Panc1 (cell line): ENCODE measurements around the gene MT1E. TPM values are rescaled to one million over a fixed set of nuclear protein-coding genes. Genes with fewer than 3 reads are reported as not detected.

ENCODE experiments used
- ATAC-seq: fragments of 200-7000 bp; cut with Tn5 transposase; 2 replicates; pipeline ENCODE4 v1.9.1; 2020; ENCODE audit warnings: mild to moderate bottlenecking, moderate library complexity
- BruUV-seq: library from RNA; stranded (reverse); fragments of 400-500 nt; replicated peaks from 2 replicates; lab custom pipeline; 2021; lab: Mats Ljungman, UMichigan
- CTCF ChIA-PET: fragments of 300-600 bp; sonication (Branson Sonifier 250); formaldehyde crosslinking; loops from one replicate; lab custom pipeline; 2022; ENCODE audit warnings: antibody characterized with exemption; lab: Charles Lee
- POLR2A ChIA-PET: fragments of 300-600 bp; sonication (Branson Sonifier 250); formaldehyde crosslinking; loops from one replicate; lab custom pipeline; 2022; ENCODE audit warnings: antibody characterized with exemption; lab: Charles Lee
- DNase-seq: peaks from one replicate; pipeline ENCODE4 v3.0.0-alpha.2; 2010; ENCODE audit warnings: low read depth, low spot score
- H3K27ac ChIP-seq: 2 replicates; pipeline ENCODE4 v1.5.1; 2011; ENCODE audit warnings: mild to moderate bottlenecking, low read length, inconsistent platforms
- H3K27me3 ChIP-seq: fragments of 200-500 bp; sonication (Bioruptor generic); 2 replicates; pipeline ENCODE4 v1.6.0; 2014; ENCODE audit warnings: low read length, inconsistent platforms; ENCODE audit not compliant: control insufficient read depth, insufficient read depth
- H3K36me3 ChIP-seq: fragments of 200-500 bp; sonication (Bioruptor generic); 2 replicates; pipeline ENCODE4 v1.5.1; 2014; ENCODE audit warnings: inconsistent platforms, mild to moderate bottlenecking, low read length, moderate library complexity; ENCODE audit not compliant: control insufficient read depth, insufficient read depth
- H3K4me1 ChIP-seq: 2 replicates; pipeline ENCODE4 v1.5.1; 2011; ENCODE audit warnings: inconsistent platforms, mild to moderate bottlenecking, low read length, moderate library complexity; ENCODE audit not compliant: control insufficient read depth, insufficient read depth
- H3K4me3 ChIP-seq, 2 experiments: 2 replicates each; pipeline ENCODE4 v1.5.1; 2011 to 2012; ENCODE audit warnings: low read depth in 2 of 2, low read length in 2 of 2, mild to moderate bottlenecking in 2 of 2, inconsistent platforms in 1 of 2, moderate library complexity in 1 of 2
- H3K9me3 ChIP-seq: fragments of 200-500 bp; sonication (Bioruptor generic); 2 replicates; pipeline ENCODE4 v1.5.1; 2014; ENCODE audit warnings: low read depth, mild to moderate bottlenecking, inconsistent platforms, low read length, moderate library complexity; ENCODE audit not compliant: control insufficient read depth, insufficient read depth
- CTCF ChIP-seq: fragments of 450-650 bp; IDR thresholded peaks from 2 replicates; pipeline ENCODE4 v1.5.1; 2017; ENCODE audit warnings: mild to moderate bottlenecking
- POLR2AphosphoS5 ChIP-seq: IDR thresholded peaks from 2 replicates; pipeline ENCODE4 v1.6.1; 2012; ENCODE audit warnings: mild to moderate bottlenecking, low read depth, low read length, moderate library complexity
- SIN3A ChIP-seq: IDR thresholded peaks from 2 replicates; pipeline ENCODE4 v1.6.1; 2012; ENCODE audit warnings: low read depth, mild to moderate bottlenecking, low read length, moderate library complexity, borderline replicate concordance; ENCODE audit not compliant: insufficient read depth
- TCF7L2 ChIP-seq: IDR thresholded peaks from 2 replicates; pipeline ENCODE4 v1.6.1; 2011; ENCODE audit warnings: mild to moderate bottlenecking, low read depth, low read length, inconsistent platforms
- in situ Hi-C: cut with HindIII; loops from 2 replicates; pipeline ENCODE4 v1.10.0; 2016; ENCODE audit warnings: low sequenced_read_pairs, low pct_unique_long_range_greater_than_20kb
- intact Hi-C: fragments of 100-400 bp; cut with micrococcal nuclease; formaldehyde crosslinking; loops from one replicate; pipeline ENCODE4 v1.10.0; 2022; ENCODE audit not compliant: unreplicated experiment
- total RNA-seq: library from RNA; stranded (reverse); gene quantifications from one replicate; pipeline ENCODE4 v1.2.1, GENCODE V29; 2021; ENCODE audit not compliant: unreplicated experiment
- TF ChIP-seq, protein P1 (sequence below), 2 experiments: IDR thresholded peaks; 2 replicates each; pipeline ENCODE4 v1.6.1; 2011 to 2012; ENCODE audit warnings: low read depth in 2 of 2, control low read depth in 1 of 2, low read length in 1 of 2, mild to moderate bottlenecking in 1 of 2, moderate library complexity in 1 of 2; ENCODE audit not compliant: insufficient read depth in 1 of 2

The MT1E gene
- total RNA-seq, 1 experiment from 2014 or later, result 170 TPM

GRCh38 chr16:56623637-56624036 lies 1.9 kb upstream of the MT1E start:
- Histone ChIP-seq H3K27ac (no peak overlapping the region; the same call in 1 of the 2 replicates), H3K9me3 (no peaks in the 10 kb centered on the region), H3K4me3 (no peak overlapping the region), H3K4me1 (peaks cover 17% of the 10 kb centered on the region), H3K36me3 (no peaks in the 10 kb centered on the region; the same call in 1 of the 2 replicates), H3K27me3 (no peaks in the 10 kb centered on the region)
- CTCF ChIA-PET, result interaction anchor here (0.7 to 0.9 kb wide), 2 partner anchors 20 to 29 kb away, joined by 4 to 5 read pairs; no protein-coding TSS in a partner anchor
- intact Hi-C loops (no loop called here), in situ Hi-C loops (no loop called here)
- TSS peak; percentile 60 for BruUV-seq
- TF ChIP-seq, protein P1, sequence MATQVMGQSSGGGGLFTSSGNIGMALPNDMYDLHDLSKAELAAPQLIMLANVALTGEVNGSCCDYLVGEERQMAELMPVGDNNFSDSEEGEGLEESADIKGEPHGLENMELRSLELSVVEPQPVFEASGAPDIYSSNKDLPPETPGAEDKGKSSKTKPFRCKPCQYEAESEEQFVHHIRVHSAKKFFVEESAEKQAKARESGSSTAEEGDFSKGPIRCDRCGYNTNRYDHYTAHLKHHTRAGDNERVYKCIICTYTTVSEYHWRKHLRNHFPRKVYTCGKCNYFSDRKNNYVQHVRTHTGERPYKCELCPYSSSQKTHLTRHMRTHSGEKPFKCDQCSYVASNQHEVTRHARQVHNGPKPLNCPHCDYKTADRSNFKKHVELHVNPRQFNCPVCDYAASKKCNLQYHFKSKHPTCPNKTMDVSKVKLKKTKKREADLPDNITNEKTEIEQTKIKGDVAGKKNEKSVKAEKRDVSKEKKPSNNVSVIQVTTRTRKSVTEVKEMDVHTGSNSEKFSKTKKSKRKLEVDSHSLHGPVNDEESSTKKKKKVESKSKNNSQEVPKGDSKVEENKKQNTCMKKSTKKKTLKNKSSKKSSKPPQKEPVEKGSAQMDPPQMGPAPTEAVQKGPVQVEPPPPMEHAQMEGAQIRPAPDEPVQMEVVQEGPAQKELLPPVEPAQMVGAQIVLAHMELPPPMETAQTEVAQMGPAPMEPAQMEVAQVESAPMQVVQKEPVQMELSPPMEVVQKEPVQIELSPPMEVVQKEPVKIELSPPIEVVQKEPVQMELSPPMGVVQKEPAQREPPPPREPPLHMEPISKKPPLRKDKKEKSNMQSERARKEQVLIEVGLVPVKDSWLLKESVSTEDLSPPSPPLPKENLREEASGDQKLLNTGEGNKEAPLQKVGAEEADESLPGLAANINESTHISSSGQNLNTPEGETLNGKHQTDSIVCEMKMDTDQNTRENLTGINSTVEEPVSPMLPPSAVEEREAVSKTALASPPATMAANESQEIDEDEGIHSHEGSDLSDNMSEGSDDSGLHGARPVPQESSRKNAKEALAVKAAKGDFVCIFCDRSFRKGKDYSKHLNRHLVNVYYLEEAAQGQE (IDR thresholded peaks at IDR 0.05; ENCODE audit: insufficient read depth in 1 of 2, low read depth in 2 of 2, low read length in 1 of 2), result no peak
- no peak for TF ChIP-seq POLR2AphosphoS5
- TF ChIP-seq TCF7L2, result no peak
- no peak for TF ChIP-seq CTCF
- no peak for TF ChIP-seq SIN3A
- ATAC-seq (no peak), DNase-seq (no peak)
- POLR2A ChIA-PET, result interaction anchor here (0.5 kb wide), 1 partner anchor 1949 kb away, joined by 4 read pairs; no protein-coding TSS in a partner anchor

- Histone ChIP-seq H3K9me3 (no peaks in the 10 kb centered on the region), H3K4me1 (peaks cover 17% of the 10 kb centered on the region), H3K27ac (peak overlapping the region; percentile 89), H3K36me3 (no peaks in the 10 kb centered on the region; the same call in 1 of the 2 replicates), H3K4me3 (peak overlapping the region; percentile 57 to 72), H3K27me3 (no peaks in the 10 kb centered on the region)
- ChIA-PET POLR2A (interaction anchor here (0.7 to 1.0 kb wide), 3 partner anchors 17 to 43 kb away, joined by 3 to 4 read pairs (median 3); no protein-coding TSS in a partner anchor), CTCF (interaction anchor here (0.6 to 1.3 kb wide), 4 partner anchors 17 to 31 kb away, joined by 3 read pairs; partner anchors contain the start of gene MT2A)
- DNase-seq (no peak), ATAC-seq (peak; percentile 57)
- TSS peak; percentile 99 for BruUV-seq
- TF ChIP-seq TCF7L2, result no peak
- no peak for TF ChIP-seq SIN3A
- TF ChIP-seq POLR2AphosphoS5, result no peak
- no peak for TF ChIP-seq CTCF
- TF ChIP-seq, protein P1 (IDR thresholded peaks at IDR 0.05; ENCODE audit: insufficient read depth in 1 of 2, low read depth in 2 of 2, low read length in 1 of 2), result 0 out of 4 replicates have a peak, but pooled peaks of 1 of the 2 experiments have one; percentile 11
- in situ Hi-C loops (no loop called here), intact Hi-C loops (no loop called here)
These were observed 518 bp downstream of the MT1E start for GRCh38 chr16:56625943-56626654.
